OCI-LY7 (cell line): ENCODE results near the gene HACD2.

Experiments used
- CTCF ChIP-seq: fragments of 200-600 bp; sonication (generic); conservative IDR thresholded peaks from 2 replicates; pipeline ENCODE4 v1.5.1; 2014; ENCODE audit warnings: mild to moderate bottlenecking, antibody characterized with exemption, low read length, moderate library complexity, mixed read lengths
- EZH2phosphoT487 ChIP-seq: fragments of 200-600 bp; sonication (generic); IDR thresholded peaks from 2 replicates; pipeline ENCODE4 v1.6.1; 2018; ENCODE audit warnings: low read depth, borderline replicate concordance, mild to moderate bottlenecking, mixed run types, antibody characterized with exemption, low read length, moderate library complexity, mixed read lengths

DNA sequence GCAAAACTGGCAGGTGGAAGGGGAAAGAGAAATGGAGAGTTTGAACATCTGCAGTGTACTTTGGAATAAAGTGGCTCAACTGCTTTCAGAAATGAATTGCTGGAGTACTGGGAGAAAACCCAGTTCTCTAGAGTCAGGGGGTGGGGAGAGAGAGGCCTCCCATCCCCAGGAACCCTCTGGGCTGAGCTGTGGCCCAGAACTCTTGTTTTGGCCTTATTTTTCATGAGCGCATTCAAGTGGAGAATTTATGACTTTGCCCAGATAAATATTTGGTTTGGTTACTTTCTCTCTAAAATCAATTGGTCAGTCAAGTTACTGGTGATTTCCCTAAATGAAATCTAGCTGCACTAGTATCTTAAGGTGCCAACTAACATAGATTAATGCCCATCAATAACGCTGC is 28.7 kb upstream of the HACD2 start:
- TF ChIP-seq CTCF (no peak), EZH2phosphoT487 (no peak)
